RPMI8226 (cell line): ENCODE measurements around the gene SRRM1.
"Not testable (repeated sequence)": the region's sequence is repeated elsewhere in the genome, so short reads cannot be mapped to it uniquely, and the experiment has no call there.

Experiments used
- DNase-seq: peaks from one replicate; pipeline ENCODE4 v3.0.0-alpha.2; 2015

SRRM1 gene

GRCh38 chr1:24696041-24696755 is 53.1 kb downstream of the SRRM1 start:
- no peak for DNase-seq

- DNase-seq, result no peak
Observed at GRCh38 chr1:24696756-24697330, 53.7 kb downstream of the SRRM1 start.

- DNase-seq, result not testable (repeated sequence)
Observed at GRCh38 chr1:24697453-24698001, 54.4 kb downstream of the SRRM1 start.

- DNase-seq, result not testable (repeated sequence)
Observed at GRCh38 chr1:24698326-24698725, 55.2 kb downstream of the SRRM1 start.

- no peak for DNase-seq
Observed at GRCh38 chr1:24699628-24700027, 56.5 kb downstream of the SRRM1 start.

GRCh38 chr1:24702511-24703293 is 59.6 kb downstream of the SRRM1 start:
- no peak for DNase-seq

GRCh38 chr1:24704411-24705259 is 61.5 kb downstream of the SRRM1 start:
- DNase-seq, result peak; percentile 30

- DNase-seq, result peak; percentile 99
Observed at GRCh38 chr1:24705260-24706073, 62.4 kb downstream of the SRRM1 start.

- not testable (repeated sequence) for DNase-seq
Observed at GRCh38 chr1:24706074-24706389, 62.9 kb downstream of the SRRM1 start.

GRCh38 chr1:24707687-24708086 is 64.6 kb downstream of the SRRM1 start:
- no peak for DNase-seq

GRCh38 chr1:24708938-24709337 is 65.8 kb downstream of the SRRM1 start:
- DNase-seq, result peak; percentile 91

- DNase-seq, result no peak
Observed at GRCh38 chr1:24709791-24710441, 66.8 kb downstream of the SRRM1 start.

GRCh38 chr1:24711329-24711728 is 68.2 kb downstream of the SRRM1 start:
- DNase-seq, result no peak

GRCh38 chr1:24713176-24713575 is 70.1 kb downstream of the SRRM1 start:
- no peak for DNase-seq

- DNase-seq, result no peak
Observed at GRCh38 chr1:24713736-24714135, 70.6 kb downstream of the SRRM1 start.

GRCh38 chr1:24714859-24715520 is 71.9 kb downstream of the SRRM1 start:
- DNase-seq, result no peak

GRCh38 chr1:24715658-24716057 is 72.6 kb downstream of the SRRM1 start:
- no peak for DNase-seq

GRCh38 chr1:24717887-24718650 is 75.0 kb downstream of the SRRM1 start:
- DNase-seq, result no peak

- DNase-seq, result no peak
Observed at GRCh38 chr1:24720152-24720551, 77.0 kb downstream of the SRRM1 start.

GRCh38 chr1:24721533-24721932 is 78.4 kb downstream of the SRRM1 start:
- DNase-seq, result no peak
